ENCODE data around the gene SYCN. TPM values are rescaled to one million over a fixed set of nuclear protein-coding genes. Genes with fewer than 3 reads are reported as not detected.
"Not testable (repeated sequence)": the region's sequence is repeated elsewhere in the genome, so short reads cannot be mapped to it uniquely, and the experiment has no call there.

The SYCN gene
- polyA plus RNA-seq, 4 donors = 2.7 TPM; not detected in 3

DNA sequence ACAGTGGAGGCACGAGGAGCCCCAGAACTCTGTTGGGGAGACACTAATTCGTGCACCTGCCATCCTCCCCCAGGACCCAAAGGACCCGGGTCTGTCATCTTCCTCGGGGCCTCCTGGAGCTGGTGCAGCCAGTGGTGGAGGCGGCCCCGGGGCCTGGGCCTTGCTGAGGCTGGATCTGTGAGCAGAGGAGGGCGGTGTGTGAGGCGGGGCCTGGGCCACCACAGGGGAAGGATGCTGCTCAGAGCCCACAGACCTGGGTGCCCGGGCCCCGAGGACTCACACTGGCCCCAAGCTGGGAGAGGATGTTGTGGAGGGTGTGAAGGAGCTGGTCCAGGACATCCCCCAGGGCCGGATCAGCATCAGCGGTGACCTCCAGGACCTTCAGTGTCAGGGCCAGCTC is 32.5 kb upstream of the SYCN start:
- 67 to 78% (median 73%) methylated on average over 12 of the region's 12 CpGs for WGBS, 3 donors
- Histone ChIP-seq H3K27me3 (ENCODE audit: control insufficient read depth in 3 of 3, insufficient read depth in 3 of 3, low read length in 3 of 3) (peaks cover 0 to 12% (median 0%) of the 10 kb centered on the region in 3 donors), H3K4me1 (ENCODE audit: control insufficient read depth in 3 of 3, insufficient read depth in 2 of 3, low read depth in 1 of 3, low read length in 2 of 3) (peaks cover 0 to 4% (median 0%) of the 10 kb centered on the region in 3 donors), H3K9me3 (ENCODE audit: control insufficient read depth in 2 of 2, insufficient read depth in 1 of 2, low read depth in 1 of 2, low read length in 1 of 2) (no peaks in the 10 kb centered on the region), H3K27ac (ENCODE audit: low read depth in 1 of 3, low read length in 2 of 3) (no peak overlapping the region), H3K4me3 (ENCODE audit: low read depth in 1 of 3, low read length in 3 of 3) (no peak overlapping the region), H3K36me3 (ENCODE audit: control insufficient read depth in 3 of 3, insufficient read depth in 2 of 3, low read depth in 1 of 3, low read length in 3 of 3) (no peaks in the 10 kb centered on the region)
- FAIRE-seq = no peak
- DNase-seq = peak in 1 of 2 donors; percentile 32

DNA sequence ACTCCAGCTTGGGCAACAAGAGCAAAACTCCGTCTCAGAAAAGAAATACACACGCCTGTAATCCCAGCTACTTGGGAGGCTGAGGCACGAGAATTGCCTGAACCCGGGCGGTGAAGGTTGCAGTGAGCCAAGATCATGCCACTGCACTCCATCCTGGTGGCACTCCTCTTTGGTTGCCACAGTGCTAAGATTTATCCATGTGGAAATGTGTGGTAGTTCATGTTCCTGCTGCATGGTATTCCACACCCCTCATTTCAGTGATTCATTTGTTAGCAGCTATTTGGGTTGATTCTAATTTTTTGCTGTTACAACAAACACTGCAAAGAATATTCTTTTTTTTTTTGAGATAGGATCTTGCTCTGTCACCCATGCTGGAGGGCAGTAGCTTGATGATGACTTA is 28.6 kb upstream of the SYCN start:
- no peaks in the 10 kb centered on the region for H3K36me3 ChIP-seq (ENCODE audit: control insufficient read depth in 3 of 3, insufficient read depth in 2 of 3, low read depth in 1 of 3, low read length in 3 of 3)
- H3K4me3 ChIP-seq (ENCODE audit: low read depth in 1 of 3, low read length in 3 of 3) = no peak overlapping the region
- DNase-seq (no peak), FAIRE-seq (no peak)
- H3K9me3 ChIP-seq (ENCODE audit: control insufficient read depth in 2 of 2, insufficient read depth in 1 of 2, low read depth in 1 of 2, low read length in 1 of 2) = no peaks in the 10 kb centered on the region
- H3K27me3 ChIP-seq (ENCODE audit: control insufficient read depth in 3 of 3, insufficient read depth in 3 of 3, low read length in 3 of 3) = peaks cover 0 to 7% (median 0%) of the 10 kb centered on the region in 3 donors
- WGBS, 3 donors = 81 to 92% (median 90%) methylated on average over 5 of the region's 5 CpGs
- no peak overlapping the region for H3K27ac ChIP-seq (ENCODE audit: low read depth in 1 of 3, low read length in 2 of 3)
- H3K4me1 ChIP-seq (ENCODE audit: control insufficient read depth in 3 of 3, insufficient read depth in 2 of 3, low read depth in 1 of 3, low read length in 2 of 3) = peaks cover 0 to 2% (median 0%) of the 10 kb centered on the region in 3 donors

DNA sequence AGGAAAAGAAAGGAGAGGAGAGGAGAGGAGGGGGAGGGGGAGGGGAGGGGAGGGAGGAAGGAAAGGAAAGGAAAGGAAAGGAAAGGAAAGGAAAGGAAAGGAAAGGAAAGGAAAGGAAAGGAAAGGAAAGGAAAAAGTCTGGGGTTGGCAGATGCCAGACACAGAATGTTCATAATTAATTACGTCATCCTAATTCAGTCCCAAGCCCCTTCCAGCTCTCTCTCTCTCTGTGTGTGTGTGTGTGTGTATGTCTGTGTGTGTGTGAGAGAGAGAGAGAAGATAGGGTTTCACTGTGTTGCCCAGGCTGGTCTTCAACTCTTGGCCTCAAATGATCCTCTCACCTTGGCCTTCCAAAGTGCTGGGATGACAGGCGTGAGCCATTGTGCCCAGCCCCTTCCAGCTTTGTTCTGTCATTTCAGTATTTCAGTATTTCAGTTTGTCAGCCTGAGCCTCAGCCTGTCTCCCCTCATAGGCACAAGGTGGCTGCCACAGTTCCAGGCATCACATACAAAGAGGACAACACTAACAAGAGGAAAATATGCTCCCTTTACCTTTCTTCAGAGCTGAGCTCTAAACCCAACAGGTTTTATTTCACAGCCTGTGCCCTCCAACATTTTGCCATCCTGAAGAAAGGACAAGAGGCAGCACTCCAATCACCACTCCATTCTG is 26.2 kb upstream of the SYCN start:
- 81 to 89% (median 86%) methylated on average over 2 of the region's 2 CpGs for WGBS, 3 donors
- Histone ChIP-seq H3K27me3 (ENCODE audit: control insufficient read depth in 3 of 3, insufficient read depth in 3 of 3, low read length in 3 of 3) (peaks cover 0 to 9% (median 0%) of the 10 kb centered on the region in 3 donors), H3K4me3 (ENCODE audit: low read depth in 1 of 3, low read length in 3 of 3) (no peak overlapping the region), H3K36me3 (ENCODE audit: control insufficient read depth in 3 of 3, insufficient read depth in 2 of 3, low read depth in 1 of 3, low read length in 3 of 3) (no peaks in the 10 kb centered on the region), H3K27ac (ENCODE audit: low read depth in 1 of 3, low read length in 2 of 3) (no peak overlapping the region), H3K4me1 (ENCODE audit: control insufficient read depth in 3 of 3, insufficient read depth in 2 of 3, low read depth in 1 of 3, low read length in 2 of 3) (no peaks in the 10 kb centered on the region), H3K9me3 (ENCODE audit: control insufficient read depth in 2 of 2, insufficient read depth in 1 of 2, low read depth in 1 of 2, low read length in 1 of 2) (no peaks in the 10 kb centered on the region)
- FAIRE-seq = no peak
- DNase-seq = no peak

DNA sequence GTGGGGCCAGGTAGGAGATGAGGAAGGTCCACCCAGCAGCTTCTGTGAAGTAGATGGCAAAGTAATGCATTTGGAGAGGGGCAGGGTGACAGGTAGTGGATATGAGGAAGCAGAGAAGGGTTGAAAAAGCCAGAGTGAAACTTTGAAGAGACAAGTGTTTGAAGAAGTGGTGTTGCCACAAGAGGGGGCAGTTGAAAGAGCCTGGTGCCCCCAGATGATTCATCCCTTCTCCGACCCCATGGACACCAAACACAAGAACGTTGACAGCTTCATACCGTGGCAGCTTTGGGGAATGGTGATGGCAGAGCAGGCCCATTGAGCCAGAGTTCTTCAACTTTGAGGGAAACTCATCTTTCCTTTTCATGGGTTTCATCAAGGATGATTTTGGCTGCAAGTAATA is 20.8 kb upstream of the SYCN start:
- no peak overlapping the region for H3K27ac ChIP-seq (ENCODE audit: low read depth in 1 of 3, low read length in 2 of 3)
- no peak for FAIRE-seq
- H3K4me1 ChIP-seq (ENCODE audit: control insufficient read depth in 3 of 3, insufficient read depth in 2 of 3, low read depth in 1 of 3, low read length in 2 of 3) = no peaks in the 10 kb centered on the region
- no peak for DNase-seq
- no peaks in the 10 kb centered on the region for H3K9me3 ChIP-seq (ENCODE audit: control insufficient read depth in 2 of 2, insufficient read depth in 1 of 2, low read depth in 1 of 2, low read length in 1 of 2)
- no peak overlapping the region for H3K4me3 ChIP-seq (ENCODE audit: low read depth in 1 of 3, low read length in 3 of 3)
- peaks cover 0 to 13% (median 1%) of the 10 kb centered on the region in 3 donors for H3K27me3 ChIP-seq (ENCODE audit: control insufficient read depth in 3 of 3, insufficient read depth in 3 of 3, low read length in 3 of 3)
- no peaks in the 10 kb centered on the region for H3K36me3 ChIP-seq (ENCODE audit: control insufficient read depth in 3 of 3, insufficient read depth in 2 of 3, low read depth in 1 of 3, low read length in 3 of 3)
- WGBS, 3 donors = 29 to 44% (median 42%) methylated on average over 3 of the region's 3 CpGs

DNA sequence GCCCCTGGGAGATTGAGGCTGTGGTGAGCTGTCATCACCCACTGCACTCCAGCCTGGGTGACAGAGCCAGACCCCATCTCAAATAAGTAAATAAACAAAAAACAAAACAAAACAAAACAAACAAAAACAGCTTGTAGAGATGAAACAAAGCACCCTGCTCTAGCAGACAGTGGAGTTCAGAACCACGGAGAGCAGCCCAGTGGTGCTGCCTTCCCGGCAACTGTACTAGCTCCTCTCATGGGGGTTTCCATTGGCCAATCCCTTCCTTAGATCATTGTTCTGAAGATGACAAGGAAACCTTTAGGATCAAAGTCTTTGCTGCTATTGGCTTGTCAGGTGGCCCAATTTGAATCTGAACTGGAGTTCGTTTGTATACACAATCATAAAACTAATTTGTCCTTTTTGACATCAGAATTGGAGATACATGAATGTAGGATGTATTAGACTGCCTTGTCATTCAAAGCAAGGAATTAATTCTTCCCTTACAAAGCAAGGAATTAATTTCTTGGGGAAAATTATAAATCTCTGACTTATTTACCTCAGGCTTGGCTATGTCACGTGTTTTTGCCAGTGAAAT is 19.7 kb upstream of the SYCN start:
- H3K27me3 ChIP-seq (ENCODE audit: control insufficient read depth in 3 of 3, insufficient read depth in 3 of 3, low read length in 3 of 3) = peaks cover 0 to 16% (median 5%) of the 10 kb centered on the region in 3 donors
- H3K4me1 ChIP-seq (ENCODE audit: control insufficient read depth in 3 of 3, insufficient read depth in 2 of 3, low read depth in 1 of 3, low read length in 2 of 3) = no peaks in the 10 kb centered on the region
- FAIRE-seq (no peak), DNase-seq (peak in 1 of 2 donors; percentile 40)
- H3K9me3 ChIP-seq (ENCODE audit: control insufficient read depth in 2 of 2, insufficient read depth in 1 of 2, low read depth in 1 of 2, low read length in 1 of 2) = no peaks in the 10 kb centered on the region
- H3K4me3 ChIP-seq (ENCODE audit: low read depth in 1 of 3, low read length in 3 of 3) = no peak overlapping the region
- 15 to 23% (median 18%) methylated on average over 4 of the region's 4 CpGs for WGBS, 3 donors
- H3K36me3 ChIP-seq (ENCODE audit: control insufficient read depth in 3 of 3, insufficient read depth in 2 of 3, low read depth in 1 of 3, low read length in 3 of 3) = no peaks in the 10 kb centered on the region
- no peak overlapping the region for H3K27ac ChIP-seq (ENCODE audit: low read depth in 1 of 3, low read length in 2 of 3)

DNA sequence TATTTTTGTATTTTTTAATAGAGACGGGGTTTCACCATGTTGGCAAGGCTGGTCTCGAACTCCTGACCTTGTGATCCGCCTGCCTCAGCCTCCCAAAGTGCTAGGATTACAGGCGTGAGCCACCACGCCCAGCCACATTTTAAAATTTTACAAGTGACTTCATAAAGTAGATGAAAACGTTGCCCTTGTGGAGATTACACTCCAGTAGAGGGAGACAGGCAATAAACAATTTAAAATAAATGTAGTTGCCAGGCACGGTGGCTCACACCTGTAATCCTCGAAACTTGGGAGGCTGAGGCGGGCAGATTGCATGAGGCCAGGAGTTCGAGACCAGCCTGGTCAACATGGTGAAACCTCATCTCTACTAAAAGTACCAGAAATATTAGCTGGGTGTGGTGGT is 15.0 kb upstream of the SYCN start:
- H3K36me3 ChIP-seq (ENCODE audit: control insufficient read depth in 3 of 3, insufficient read depth in 2 of 3, low read depth in 1 of 3, low read length in 3 of 3); H3K27ac ChIP-seq (ENCODE audit: low read depth in 1 of 3, low read length in 2 of 3); H3K27me3 ChIP-seq (ENCODE audit: control insufficient read depth in 3 of 3, insufficient read depth in 3 of 3, low read length in 3 of 3); DNase-seq; H3K4me3 ChIP-seq (ENCODE audit: low read depth in 1 of 3, low read length in 3 of 3); H3K4me1 ChIP-seq (ENCODE audit: control insufficient read depth in 3 of 3, insufficient read depth in 2 of 3, low read depth in 1 of 3, low read length in 2 of 3); FAIRE-seq: not testable (repeated sequence)
- WGBS, 3 donors = 46 to 66% (median 50%) methylated on average over 10 of the region's 10 CpGs
- H3K9me3 ChIP-seq (ENCODE audit: control insufficient read depth in 2 of 2, insufficient read depth in 1 of 2, low read depth in 1 of 2, low read length in 1 of 2) = peaks cover 0 to 18% of the 10 kb centered on the region in 2 donors

DNA sequence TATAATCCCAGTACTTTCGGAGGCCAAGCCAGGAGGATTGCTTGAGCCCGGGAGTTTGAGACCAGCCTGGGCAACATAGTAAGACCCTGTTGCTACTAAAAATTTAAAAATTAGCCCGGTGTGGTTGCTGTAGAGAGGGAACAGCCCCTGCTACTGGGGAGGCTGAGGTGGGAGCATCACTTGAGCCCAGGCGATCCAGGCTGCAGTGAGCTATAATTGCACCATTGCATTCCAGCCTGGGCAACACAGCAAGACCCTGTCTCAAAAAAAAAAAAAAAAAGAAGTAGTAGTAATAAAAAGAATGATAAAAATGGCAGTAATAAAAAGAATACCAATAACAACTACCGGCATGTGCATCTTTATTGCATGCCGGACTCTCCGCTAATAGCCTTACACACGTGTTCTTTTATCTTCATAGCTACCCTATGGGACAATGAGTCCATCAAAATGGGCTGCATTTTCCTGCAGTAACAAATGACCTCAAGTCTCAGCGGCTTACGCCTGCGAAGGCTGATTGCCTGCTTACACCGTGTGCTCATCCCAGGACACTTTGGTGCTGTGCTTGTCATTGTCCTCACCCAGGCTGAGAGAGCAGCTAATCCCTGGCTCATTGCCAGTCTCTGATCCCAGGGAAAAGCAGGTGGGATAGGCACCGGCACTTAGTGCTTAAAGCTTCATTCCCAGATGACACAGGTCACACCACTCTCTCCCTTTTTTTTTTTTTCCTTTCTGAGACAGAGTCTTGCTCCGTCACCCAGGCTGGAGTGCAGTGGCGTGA is 14.4 kb upstream of the SYCN start:
- Histone ChIP-seq H3K36me3 (ENCODE audit: control insufficient read depth in 3 of 3, insufficient read depth in 2 of 3, low read depth in 1 of 3, low read length in 3 of 3) (no peaks in the 10 kb centered on the region), H3K4me3 (ENCODE audit: low read depth in 1 of 3, low read length in 3 of 3) (no peak overlapping the region), H3K27ac (ENCODE audit: low read depth in 1 of 3, low read length in 2 of 3) (no peak overlapping the region), H3K27me3 (ENCODE audit: control insufficient read depth in 3 of 3, insufficient read depth in 3 of 3, low read length in 3 of 3) (peaks cover 0 to 6% (median 5%) of the 10 kb centered on the region in 3 donors), H3K9me3 (ENCODE audit: control insufficient read depth in 2 of 2, insufficient read depth in 1 of 2, low read depth in 1 of 2, low read length in 1 of 2) (peaks cover 0 to 18% of the 10 kb centered on the region in 2 donors), H3K4me1 (ENCODE audit: control insufficient read depth in 3 of 3, insufficient read depth in 2 of 3, low read depth in 1 of 3, low read length in 2 of 3) (no peaks in the 10 kb centered on the region)
- DNase-seq (no peak), FAIRE-seq (no peak)
- 71 to 85% (median 83%) methylated on average over 15 of the region's 15 CpGs for WGBS, 3 donors

DNA sequence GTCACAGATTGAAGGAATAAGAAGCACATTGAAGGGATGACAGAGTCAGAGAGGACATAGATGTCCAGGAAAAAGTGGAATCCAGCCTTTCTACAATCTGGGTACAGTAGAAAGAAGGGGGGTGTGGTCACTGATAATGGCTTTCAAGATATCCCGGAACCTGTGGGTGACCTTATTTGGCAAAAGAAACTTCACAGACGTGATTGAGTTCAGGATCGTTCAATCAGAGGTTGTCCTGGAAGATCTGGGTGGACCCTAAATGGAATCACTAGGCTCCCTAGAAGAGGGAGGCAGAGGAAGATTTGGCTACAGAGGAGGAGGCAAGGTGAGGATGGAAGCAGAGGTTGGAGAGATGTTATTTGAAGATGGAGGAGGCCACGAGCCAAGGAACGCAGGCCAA is 13.0 kb upstream of the SYCN start:
- H3K9me3 ChIP-seq (ENCODE audit: control insufficient read depth in 2 of 2, insufficient read depth in 1 of 2, low read depth in 1 of 2, low read length in 1 of 2) = peaks cover 0 to 18% of the 10 kb centered on the region in 2 donors
- H3K36me3 ChIP-seq (ENCODE audit: control insufficient read depth in 3 of 3, insufficient read depth in 2 of 3, low read depth in 1 of 3, low read length in 3 of 3) = no peaks in the 10 kb centered on the region
- FAIRE-seq (no peak), DNase-seq (no peak)
- H3K4me1 ChIP-seq (ENCODE audit: control insufficient read depth in 3 of 3, insufficient read depth in 2 of 3, low read depth in 1 of 3, low read length in 2 of 3) = no peaks in the 10 kb centered on the region
- 65 to 81% (median 68%) methylated on average over 5 of the region's 5 CpGs for WGBS, 3 donors
- H3K27ac ChIP-seq (ENCODE audit: low read depth in 1 of 3, low read length in 2 of 3) = no peak overlapping the region
- H3K27me3 ChIP-seq (ENCODE audit: control insufficient read depth in 3 of 3, insufficient read depth in 3 of 3, low read length in 3 of 3) = peaks cover 0 to 6% (median 5%) of the 10 kb centered on the region in 3 donors
- H3K4me3 ChIP-seq (ENCODE audit: low read depth in 1 of 3, low read length in 3 of 3) = no peak overlapping the region
